Brain microvascular endothelial cell (primary cell): Measurements from ENCODE around the gene ATP13A3.

Experiments
- DNase-seq: peaks from one replicate; pipeline ENCODE4 v3.0.0-alpha.2; 2020
- H3K27ac ChIP-seq: fragments of 250-450 bp; sonication (Bioruptor Pico); 2 replicates; pipeline ENCODE4 v1.5.1; 2020; ENCODE audit warnings: mild to moderate bottlenecking, moderate library complexity
- H3K27me3 ChIP-seq: fragments of 250-450 bp; sonication (Bioruptor Pico); replicated peaks from 2 replicates; pipeline ENCODE4 v1.5.1; 2020; ENCODE audit warnings: mild to moderate bottlenecking
- H3K36me3 ChIP-seq: fragments of 250-450 bp; sonication (Bioruptor Pico); replicated peaks from 2 replicates; pipeline ENCODE4 v1.5.1; 2020; ENCODE audit warnings: mild to moderate bottlenecking
- H3K4me3 ChIP-seq: 2 replicates; pipeline ENCODE4 v1.5.1; 2011; ENCODE audit warnings: low read depth, mild to moderate bottlenecking, control low read depth, low read length, moderate library complexity
- in situ Hi-C: cut with HindIII; loops from 2 replicates; pipeline ENCODE4 v1.10.0; 2017; ENCODE audit warnings: low sequenced_read_pairs, low pct_ligation_motif_present
- TF ChIP-seq, protein P1 (sequence below): IDR thresholded peaks from 2 replicates; pipeline ENCODE4 v1.5.1; 2011; ENCODE audit warnings: low read depth, mild to moderate bottlenecking, moderate library complexity, low read length, control low read depth, inconsistent platforms; ENCODE audit errors: missing control alignments

ATP13A3 gene

GRCh38 chr3:194469977-194470376, 16.8 kb downstream of the ATP13A3 start:
- Histone ChIP-seq H3K27me3 (no peaks in the 10 kb centered on the region), H3K27ac (no peak overlapping the region), H3K4me3 (no peak overlapping the region), H3K36me3 (peaks cover 6% of the 10 kb centered on the region)
- DNase-seq = no peak
- TF ChIP-seq, protein P1, sequence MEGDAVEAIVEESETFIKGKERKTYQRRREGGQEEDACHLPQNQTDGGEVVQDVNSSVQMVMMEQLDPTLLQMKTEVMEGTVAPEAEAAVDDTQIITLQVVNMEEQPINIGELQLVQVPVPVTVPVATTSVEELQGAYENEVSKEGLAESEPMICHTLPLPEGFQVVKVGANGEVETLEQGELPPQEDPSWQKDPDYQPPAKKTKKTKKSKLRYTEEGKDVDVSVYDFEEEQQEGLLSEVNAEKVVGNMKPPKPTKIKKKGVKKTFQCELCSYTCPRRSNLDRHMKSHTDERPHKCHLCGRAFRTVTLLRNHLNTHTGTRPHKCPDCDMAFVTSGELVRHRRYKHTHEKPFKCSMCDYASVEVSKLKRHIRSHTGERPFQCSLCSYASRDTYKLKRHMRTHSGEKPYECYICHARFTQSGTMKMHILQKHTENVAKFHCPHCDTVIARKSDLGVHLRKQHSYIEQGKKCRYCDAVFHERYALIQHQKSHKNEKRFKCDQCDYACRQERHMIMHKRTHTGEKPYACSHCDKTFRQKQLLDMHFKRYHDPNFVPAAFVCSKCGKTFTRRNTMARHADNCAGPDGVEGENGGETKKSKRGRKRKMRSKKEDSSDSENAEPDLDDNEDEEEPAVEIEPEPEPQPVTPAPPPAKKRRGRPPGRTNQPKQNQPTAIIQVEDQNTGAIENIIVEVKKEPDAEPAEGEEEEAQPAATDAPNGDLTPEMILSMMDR = no peak
- in situ Hi-C loops = no loop called here

DNA sequence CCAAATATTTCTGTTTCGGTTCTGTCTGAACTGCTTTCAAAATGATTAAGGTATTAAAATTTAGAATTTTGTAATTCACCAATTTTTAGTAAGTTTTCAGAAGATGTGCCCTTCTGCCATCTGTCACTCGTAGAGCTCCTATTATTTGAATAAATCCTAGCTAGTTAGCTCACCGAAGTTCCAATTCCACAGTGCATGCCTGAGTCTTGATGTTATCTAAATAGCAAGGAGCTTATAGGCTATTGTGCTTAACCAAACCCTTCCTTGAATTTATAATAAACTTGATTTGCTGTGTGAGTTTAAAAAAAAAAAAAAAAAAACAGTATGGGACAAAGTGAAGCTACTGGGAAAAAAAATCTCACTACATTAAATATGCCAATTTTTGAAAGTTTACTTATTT, 18.7 kb downstream of the ATP13A3 start:
- no peak overlapping the region for H3K27ac ChIP-seq
- H3K4me3 ChIP-seq = no peak overlapping the region
- no peak for DNase-seq
- peaks cover 6% of the 10 kb centered on the region for H3K36me3 ChIP-seq
- TF ChIP-seq, protein P1 = no peak
- H3K27me3 ChIP-seq = no peaks in the 10 kb centered on the region
- in situ Hi-C loops = no loop called here

GRCh38 chr3:194466761-194467356, 19.9 kb downstream of the ATP13A3 start:
- H3K4me3 ChIP-seq = no peak overlapping the region
- no peak overlapping the region for H3K27ac ChIP-seq
- in situ Hi-C loops = no loop called here
- H3K36me3 ChIP-seq = peaks cover 6% of the 10 kb centered on the region
- TF ChIP-seq, protein P1 = no peak
- no peaks in the 10 kb centered on the region for H3K27me3 ChIP-seq
- DNase-seq = no peak

GRCh38 chr3:194465920-194466570, 20.8 kb downstream of the ATP13A3 start:
- Histone ChIP-seq H3K27me3 (no peaks in the 10 kb centered on the region), H3K4me3 (no peak overlapping the region), H3K36me3 (peaks cover 8% of the 10 kb centered on the region), H3K27ac (no peak overlapping the region)
- in situ Hi-C loops = no loop called here
- TF ChIP-seq, protein P1 = no peak
- DNase-seq = no peak

DNA sequence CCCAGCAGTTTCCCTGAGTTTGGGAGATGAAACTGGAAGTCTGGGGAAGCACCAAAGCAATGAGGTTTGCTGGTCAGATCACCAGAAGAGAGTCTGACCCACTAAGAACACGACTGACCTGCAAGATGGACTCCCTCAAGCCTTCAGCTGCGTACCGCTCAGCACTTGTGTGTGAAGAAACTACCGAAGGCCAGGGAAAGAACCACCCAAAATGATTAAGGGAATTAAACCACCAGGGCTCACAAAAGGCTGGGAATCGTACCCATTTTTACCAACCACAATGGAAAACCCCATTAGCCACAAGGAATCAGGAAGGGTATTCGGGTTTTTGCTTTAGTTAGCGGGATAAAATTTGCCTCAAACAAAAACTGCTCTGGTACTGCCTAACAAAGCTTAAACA, 21.6 kb downstream of the ATP13A3 start:
- TF ChIP-seq, protein P1 = no peak
- in situ Hi-C loops = no loop called here
- Histone ChIP-seq H3K27me3 (no peaks in the 10 kb centered on the region), H3K36me3 (peaks cover 8% of the 10 kb centered on the region), H3K4me3 (no peak overlapping the region), H3K27ac (no peak overlapping the region)
- DNase-seq = no peak

GRCh38 chr3:194464692-194465091, 22.1 kb downstream of the ATP13A3 start:
- DNase-seq = no peak
- H3K27me3 ChIP-seq = no peaks in the 10 kb centered on the region
- H3K4me3 ChIP-seq = no peak overlapping the region
- H3K36me3 ChIP-seq = peaks cover 9% of the 10 kb centered on the region
- no peak overlapping the region for H3K27ac ChIP-seq
- in situ Hi-C loops = no loop called here
- TF ChIP-seq, protein P1 = no peak
